Panc1 (cell line): Measurements from ENCODE around the gene HADHA.

ENCODE experiments used
- POLR2AphosphoS5 ChIP-seq: IDR thresholded peaks from 2 replicates; pipeline ENCODE4 v1.6.1; 2012; ENCODE audit warnings: mild to moderate bottlenecking, low read depth, low read length, moderate library complexity
- TF ChIP-seq, protein P1 (sequence below): fragments of 450-650 bp; IDR thresholded peaks from 2 replicates; pipeline ENCODE4 v1.5.1; 2017; ENCODE audit warnings: mild to moderate bottlenecking

DNA sequence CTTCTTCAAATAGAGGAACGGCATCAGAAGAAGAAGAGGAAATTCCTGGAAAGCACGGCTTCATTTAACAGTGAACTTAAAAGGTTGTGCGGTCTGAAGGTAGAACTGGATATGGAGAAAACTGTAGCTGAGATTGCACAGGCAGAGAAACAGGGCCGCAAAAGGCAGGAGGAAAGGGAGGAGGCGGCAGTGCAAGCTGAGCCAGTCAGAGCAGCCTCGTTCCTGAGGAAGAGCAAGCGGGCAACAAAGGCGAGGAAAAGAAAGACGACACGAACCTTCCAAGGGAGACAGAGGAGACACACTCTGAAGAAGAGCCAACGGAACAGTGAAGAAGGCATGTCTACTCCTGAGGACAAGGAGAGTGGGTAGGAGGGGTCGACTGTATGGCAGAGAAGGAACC is 94.2 kb downstream of the HADHA start:
- TF ChIP-seq, protein P1, sequence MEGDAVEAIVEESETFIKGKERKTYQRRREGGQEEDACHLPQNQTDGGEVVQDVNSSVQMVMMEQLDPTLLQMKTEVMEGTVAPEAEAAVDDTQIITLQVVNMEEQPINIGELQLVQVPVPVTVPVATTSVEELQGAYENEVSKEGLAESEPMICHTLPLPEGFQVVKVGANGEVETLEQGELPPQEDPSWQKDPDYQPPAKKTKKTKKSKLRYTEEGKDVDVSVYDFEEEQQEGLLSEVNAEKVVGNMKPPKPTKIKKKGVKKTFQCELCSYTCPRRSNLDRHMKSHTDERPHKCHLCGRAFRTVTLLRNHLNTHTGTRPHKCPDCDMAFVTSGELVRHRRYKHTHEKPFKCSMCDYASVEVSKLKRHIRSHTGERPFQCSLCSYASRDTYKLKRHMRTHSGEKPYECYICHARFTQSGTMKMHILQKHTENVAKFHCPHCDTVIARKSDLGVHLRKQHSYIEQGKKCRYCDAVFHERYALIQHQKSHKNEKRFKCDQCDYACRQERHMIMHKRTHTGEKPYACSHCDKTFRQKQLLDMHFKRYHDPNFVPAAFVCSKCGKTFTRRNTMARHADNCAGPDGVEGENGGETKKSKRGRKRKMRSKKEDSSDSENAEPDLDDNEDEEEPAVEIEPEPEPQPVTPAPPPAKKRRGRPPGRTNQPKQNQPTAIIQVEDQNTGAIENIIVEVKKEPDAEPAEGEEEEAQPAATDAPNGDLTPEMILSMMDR = no peak
- no peak for TF ChIP-seq POLR2AphosphoS5
